H1 (cell line): ENCODE measurements around the gene NMT2. TPM values are rescaled to one million over a fixed set of nuclear protein-coding genes. Genes with fewer than 3 reads are reported as not detected.

ENCODE experiments used
- CTCF ChIA-PET: fragments of 300-600 bp; sonication (Branson Sonifier 250); formaldehyde crosslinking; loops from one replicate; lab custom pipeline; 2021; ENCODE audit not compliant: partially characterized antibody; lab: Charles Lee
- POLR2A ChIA-PET: fragments of 300-600 bp; sonication (Branson Sonifier 250); formaldehyde crosslinking; loops from one replicate; lab custom pipeline; 2021; ENCODE audit warnings: inconsistent platforms; ENCODE audit not compliant: partially characterized antibody; lab: Charles Lee
- DNase-seq, 2 experiments: peaks; one replicate each; pipeline versions ENCODE4 v3.0.0 to v3.0.0-alpha.2; 2010 to 2022; ENCODE audit warnings: low spot score in 2 of 2, low read depth in 1 of 2, mixed read lengths in 1 of 2
- FAIRE-seq: peaks from 2 replicates; lab custom pipeline; 2011; peaks lifted over from hg19 to GRCh38; lab: Jason Lieb, UNC
- H2AFZ ChIP-seq: 2 replicates; pipeline ENCODE4 v1.8.1; 2012; ENCODE audit warnings: low read length, inconsistent platforms
- H2AK5ac ChIP-seq: 2 replicates; pipeline ENCODE4 v1.6.1; 2013; ENCODE audit warnings: low read depth, low read length
- H2BK120ac ChIP-seq: replicated peaks from 2 replicates; pipeline ENCODE3; 2013; ENCODE audit warnings: low read depth, low read length, inconsistent platforms
- H2BK12ac ChIP-seq: 2 replicates; pipeline ENCODE4 v1.6.1; 2013; ENCODE audit warnings: low read depth, low read length
- H2BK15ac ChIP-seq: 2 replicates; pipeline ENCODE4 v1.6.1; 2013; ENCODE audit warnings: low read length
- H2BK20ac ChIP-seq: 2 replicates; pipeline ENCODE4 v1.6.1; 2013; ENCODE audit warnings: low read length
- H2BK5ac ChIP-seq: 2 replicates; pipeline ENCODE4 v1.6.1; 2013; ENCODE audit warnings: low read depth, low read length
- H3K14ac ChIP-seq: 2 replicates; pipeline ENCODE4 v1.6.1; 2013; ENCODE audit warnings: inconsistent platforms; ENCODE audit not compliant: insufficient read length
- H3K18ac ChIP-seq: 2 replicates; pipeline ENCODE4 v1.6.1; 2013; ENCODE audit warnings: low read length; ENCODE audit errors: extremely low read depth
- H3K23ac ChIP-seq: 2 replicates; pipeline ENCODE4 v1.6.1; 2013; ENCODE audit warnings: inconsistent platforms; ENCODE audit not compliant: insufficient read length
- H3K23me2 ChIP-seq: 2 replicates; pipeline ENCODE4 v1.6.1; 2013; ENCODE audit warnings: low read depth, low read length
- H3K27ac ChIP-seq: 2 replicates; pipeline ENCODE4 v1.6.1; 2011; ENCODE audit warnings: low read depth, low read length, inconsistent platforms
- H3K27me3 ChIP-seq, 4 experiments: replicated peaks in 1 of 4; 1 replicate in 1 of 4; 2 replicates in 3 of 4; pipeline versions ENCODE4 v1.6.1 to v1.8.1; 2011 to 2013; ENCODE audit warnings: low read length in 3 of 4, mild to moderate bottlenecking in 3 of 4, inconsistent platforms in 2 of 4, mixed read lengths in 2 of 4, moderate library complexity in 1 of 4; ENCODE audit not compliant: control insufficient read depth in 3 of 4, insufficient read depth in 3 of 4; ENCODE audit errors: extremely low read depth in 1 of 4
- H3K36me3 ChIP-seq, 4 experiments: 2 replicates each; pipeline versions ENCODE4 v1.6.1 to v1.8.1; 2011 to 2013; ENCODE audit warnings: mild to moderate bottlenecking in 4 of 4, low read length in 3 of 4, moderate library complexity in 2 of 4, control low read depth in 1 of 4, inconsistent platforms in 1 of 4; ENCODE audit not compliant: insufficient read depth in 4 of 4, control insufficient read depth in 2 of 4
- H3K4ac ChIP-seq: replicated peaks from 2 replicates; pipeline ENCODE3; 2013; ENCODE audit warnings: low read length, low read depth, mixed read lengths, inconsistent platforms; ENCODE audit not compliant: insufficient read length
- H3K4me1 ChIP-seq, 4 experiments: replicated peaks in 1 of 4; 1 replicate in 1 of 4; 2 replicates in 3 of 4; pipeline versions ENCODE4 v1.6.1 to v1.8.1; 2011 to 2013; ENCODE audit warnings: low read length in 3 of 4, inconsistent platforms in 2 of 4, mixed read lengths in 1 of 4; ENCODE audit not compliant: insufficient read depth in 4 of 4, control insufficient read depth in 3 of 4
- H3K4me2 ChIP-seq, 2 experiments: 2 replicates each; pipeline versions ENCODE4 v1.6.1 to v1.8.1; 2011 to 2013; ENCODE audit warnings: low read depth in 2 of 2, low read length in 2 of 2, control low read depth in 1 of 2, inconsistent platforms in 1 of 2, mild to moderate bottlenecking in 1 of 2; ENCODE audit not compliant: insufficient read depth in 1 of 2
- H3K4me3 ChIP-seq, 4 experiments: fragments of 200-600, 300-600 bp in 1 of 4; sonication (generic), shearing (Covaris generic), sonication (Bioruptor Twin) in 1 of 4; 2 replicates each; pipeline versions ENCODE4 v1.5.1 to v1.8.1; 2011 to 2016; ENCODE audit warnings: low read length in 4 of 4, low read depth in 3 of 4, control low read depth in 2 of 4, inconsistent platforms in 2 of 4, mild to moderate bottlenecking in 2 of 4, mixed read lengths in 1 of 4, moderate library complexity in 1 of 4; ENCODE audit not compliant: insufficient read depth in 2 of 4; ENCODE audit errors: extremely low read depth in 1 of 4
- H3K56ac ChIP-seq: replicated peaks from 2 replicates; pipeline ENCODE3; 2013; ENCODE audit warnings: low read depth, mild to moderate bottlenecking, mixed read lengths, low read length, inconsistent platforms; ENCODE audit not compliant: insufficient read length
- H3K79me1 ChIP-seq: 2 replicates; pipeline ENCODE4 v1.6.1; 2013; ENCODE audit warnings: low read depth, low read length, control low read depth
- H3K79me2 ChIP-seq, 2 experiments: 2 replicates each; pipeline versions ENCODE4 v1.6.1 to v1.8.1; 2012 to 2013; ENCODE audit warnings: low read length in 2 of 2, mild to moderate bottlenecking in 2 of 2, inconsistent platforms in 1 of 2; ENCODE audit not compliant: insufficient read depth in 2 of 2, control insufficient read depth in 1 of 2
- H3K9ac ChIP-seq, 4 experiments: replicated peaks in 1 of 4; 1 replicate in 1 of 4; 2 replicates in 3 of 4; pipeline versions ENCODE4 v1.6.1 to v1.8.1; 2011 to 2013; ENCODE audit warnings: low read depth in 3 of 4, low read length in 3 of 4, control low read depth in 2 of 4, mild to moderate bottlenecking in 2 of 4, moderate library complexity in 2 of 4, inconsistent platforms in 1 of 4; ENCODE audit errors: extremely low read depth in 1 of 4
- H3K9me3 ChIP-seq, 2 experiments: 2 replicates each; pipeline versions ENCODE4 v1.6.1 to v1.8.1; 2012 to 2013; ENCODE audit warnings: mild to moderate bottlenecking in 2 of 2, moderate library complexity in 2 of 2, control low read depth in 1 of 2, inconsistent platforms in 1 of 2, low read depth in 1 of 2, low read length in 1 of 2, mixed read lengths in 1 of 2; ENCODE audit not compliant: insufficient read depth in 2 of 2
- H4K20me1 ChIP-seq, 2 experiments: replicated peaks in 1 of 2; 2 replicates each; pipeline versions ENCODE3 to v1.8.1; 2011 to 2013; ENCODE audit warnings: inconsistent platforms in 2 of 2, low read length in 2 of 2, mild to moderate bottlenecking in 1 of 2; ENCODE audit not compliant: insufficient read depth in 2 of 2, control insufficient read depth in 1 of 2
- H4K5ac ChIP-seq: 2 replicates; pipeline ENCODE4 v1.6.1; 2013; ENCODE audit warnings: low read length, low read depth, mixed read lengths, inconsistent platforms; ENCODE audit not compliant: insufficient read length
- H4K8ac ChIP-seq: 2 replicates; pipeline ENCODE4 v1.8.0; 2013; ENCODE audit warnings: mild to moderate bottlenecking, moderate library complexity, low read length, inconsistent platforms; ENCODE audit not compliant: insufficient read depth; ENCODE audit errors: extremely low read depth
- H4K91ac ChIP-seq: replicated peaks from 2 replicates; pipeline ENCODE3; 2013; ENCODE audit warnings: low read length, mixed read lengths, inconsistent platforms; ENCODE audit not compliant: insufficient read length
- ASH2L ChIP-seq: fragments of 200-600, 300-600 bp; sonication (generic); IDR thresholded peaks from one replicate; pipeline ENCODE4 v1.7.1; 2017; ENCODE audit warnings: low read length
- BACH1 ChIP-seq: IDR thresholded peaks from 2 replicates; pipeline ENCODE4 v1.6.1; 2012; ENCODE audit warnings: low read length, improper control_type of control experiment
- BCL11A ChIP-seq, 2 experiments: IDR thresholded peaks; one replicate each; pipeline ENCODE4 v1.6.1; 2011; ENCODE audit warnings: low read depth in 2 of 2, low read length in 2 of 2, mild to moderate bottlenecking in 2 of 2
- BRCA1 ChIP-seq: IDR thresholded peaks from 2 replicates; pipeline ENCODE4 v1.6.1; 2012; ENCODE audit warnings: low read depth, low read length, improper control_type of control experiment
- CHD2 ChIP-seq: IDR thresholded peaks from 2 replicates; pipeline ENCODE4 v1.6.1; 2012; ENCODE audit warnings: low read length, improper control_type of control experiment
- EGR1 ChIP-seq: IDR thresholded peaks from 2 replicates; pipeline ENCODE4 v1.6.1; 2011; ENCODE audit warnings: low read depth, low read length, borderline replicate concordance
- JUN ChIP-seq: IDR thresholded peaks from 2 replicates; pipeline ENCODE4 v1.6.1; 2011; ENCODE audit warnings: low read depth, mild to moderate bottlenecking, improper control_type of control experiment, low read length
- KDM4A ChIP-seq: IDR thresholded peaks from one replicate; pipeline ENCODE4 v1.7.1; 2012; ENCODE audit warnings: low read depth, mild to moderate bottlenecking, moderate library complexity, low read length, inconsistent platforms; ENCODE audit not compliant: severe bottlenecking
- PHF8 ChIP-seq: fragments of 200-600 bp; sonication (generic); conservative IDR thresholded peaks from 2 replicates; pipeline ENCODE4 v1.7.1; 2012; ENCODE audit warnings: low read depth, mild to moderate bottlenecking, inconsistent platforms, low read length, moderate library complexity
- RAD21 ChIP-seq, 2 experiments: IDR thresholded peaks in 1 of 2; conservative IDR thresholded peaks in 1 of 2; 2 replicates each; pipeline ENCODE4 v1.6.1; 2011; ENCODE audit warnings: low read depth in 2 of 2, low read length in 2 of 2, improper control_type of control experiment in 1 of 2, inconsistent platforms in 1 of 2, mild to moderate bottlenecking in 1 of 2, moderate library complexity in 1 of 2
- RFX5 ChIP-seq: IDR thresholded peaks from 2 replicates; pipeline ENCODE4 v1.6.1; 2011; ENCODE audit warnings: low read depth, low read length, improper control_type of control experiment, borderline replicate concordance
- SAP30 ChIP-seq: fragments of 300-600 bp; sonication (generic); IDR thresholded peaks from 2 replicates; pipeline ENCODE4 v1.7.1; 2012; ENCODE audit warnings: low read length, moderate library complexity, mild to moderate bottlenecking, inconsistent platforms; ENCODE audit not compliant: insufficient read depth, insufficient replicate concordance
- SIRT6 ChIP-seq: IDR thresholded peaks from one replicate; pipeline ENCODE4 v1.7.1; 2012; ENCODE audit warnings: low read length, inconsistent platforms
- SUZ12 ChIP-seq: fragments of 200-600 bp; sonication (generic); IDR thresholded peaks from 2 replicates; pipeline ENCODE4 v1.6.1; 2012; ENCODE audit warnings: mild to moderate bottlenecking, inconsistent platforms, low read length, moderate library complexity, mixed read lengths
- TAF1 ChIP-seq: IDR thresholded peaks from 2 replicates; pipeline ENCODE4 v1.6.1; 2011; ENCODE audit warnings: mild to moderate bottlenecking, low read depth, low read length
- TBP ChIP-seq: IDR thresholded peaks from 2 replicates; pipeline ENCODE4 v1.6.1; 2011; ENCODE audit warnings: low read depth, low read length, improper control_type of control experiment
- WGBS, 2 experiments: shearing (Covaris generic) in 1 of 2; methylation state at CpG; one replicate each; pipeline versions ENCODE4 v1.1.6 to v1.1.7; 2013 to 2015; ENCODE audit warnings: low lambda C conversion rate in 2 of 2, mixed read lengths in 2 of 2, inconsistent platforms in 1 of 2, low coverage in 1 of 2, missing lambda C conversion rate in 1 of 2; ENCODE audit not compliant: insufficient replicate concordance in 2 of 2, insufficient coverage in 1 of 2, insufficient read length in 1 of 2; ENCODE audit errors: extremely low coverage in 1 of 2, missing lambda C conversion rate in 1 of 2; 5-methylcytosine and 5-hydroxymethylcytosine counted together
- polyA plus RNA-seq, 7 experiments: library from polyadenylated mRNA; depleted of rRNA in 3 of 7; stranded (reverse) in 5 of 7; unstranded in 2 of 7; fragments of >200 nt in 5 of 7; fragments of 200-250 nt in 2 of 7; gene quantifications; 1 replicate in 5 of 7; 2 replicates in 1 of 7; 4 replicates in 1 of 7; pipeline versions ENCODE4 v1.2.1 to v1.2.3, GENCODE V29; 2011 to 2013; ENCODE audit warnings: missing spikeins in 2 of 7, mixed read lengths in 2 of 7
- total RNA-seq: library from RNA; stranded (reverse); fragmentation: NEBNext Ultra II Directional; extraction: Animal tissue kit (Norgen Biotek cat#: 25700); gene quantifications from 2 replicates; pipeline ENCODE4 v1.2.1, GENCODE V29; 2021

The NMT2 gene
- total and polyA plus RNA-seq, 2 of the 8 experiments (the other 6 are each of a cell fraction or from before 2014, with no cell fraction given): 4.4 to 15.4 TPM

GRCh38 chr10:15188603-15189002, 20.1 kb upstream of the NMT2 start:
- no peak overlapping the region for H2BK20ac ChIP-seq
- no peak overlapping the region for H3K18ac ChIP-seq
- no peaks in the 10 kb centered on the region for H4K20me1 ChIP-seq
- no peak overlapping the region for H2AK5ac ChIP-seq
- ChIA-PET POLR2A (no interaction called here), CTCF (interaction anchor here (1.7 kb wide), 1 partner anchor 83 kb away, joined by 3 read pairs; no protein-coding TSS in a partner anchor)
- no peak overlapping the region for H3K9ac ChIP-seq
- no peak overlapping the region for H3K14ac ChIP-seq
- no peak overlapping the region for H3K4me3 ChIP-seq
- no peak overlapping the region for H2BK120ac ChIP-seq
- no peaks in the 10 kb centered on the region for H3K9me3 ChIP-seq
- H3K4me2 ChIP-seq: no peak overlapping the region
- WGBS, 2 experiments: 88% methylated on average over 5 of the region's 5 CpGs; no CpG with 5 or more reads in 1 of the 2 experiments
- H4K5ac ChIP-seq: no peak overlapping the region
- H3K56ac ChIP-seq: no peak overlapping the region
- H4K8ac ChIP-seq: no peak overlapping the region
- no peak for DNase-seq
- no peak for FAIRE-seq
- no peaks in the 10 kb centered on the region for H3K79me1 ChIP-seq
- no peaks in the 10 kb centered on the region for H3K4me1 ChIP-seq
- H3K4ac ChIP-seq: no peak overlapping the region
- no peaks in the 10 kb centered on the region for H3K79me2 ChIP-seq
- H3K23ac ChIP-seq: no peak overlapping the region
- H2AFZ ChIP-seq: no peak overlapping the region
- no peak overlapping the region for H3K27ac ChIP-seq
- no peak overlapping the region for H4K91ac ChIP-seq
- H3K23me2 ChIP-seq: no peaks in the 10 kb centered on the region
- H2BK12ac ChIP-seq: no peak overlapping the region
- no peak overlapping the region for H2BK15ac ChIP-seq
- H2BK5ac ChIP-seq: no peak overlapping the region
- H3K27me3 ChIP-seq: no peaks in the 10 kb centered on the region
- no peaks in the 10 kb centered on the region for H3K36me3 ChIP-seq
- TF ChIP-seq RAD21 (IDR thresholded peaks at IDR 0.05 in 1 of 2, conservative IDR thresholded peaks at IDR 0.05 in 1 of 2; ENCODE audit: low read depth in 2 of 2, low read length in 2 of 2) (no peak), RFX5 (no peak), JUN (no peak), TBP (no peak), BRCA1 (no peak), SIRT6 (no peak), BCL11A (IDR thresholded peaks at IDR 0.05; ENCODE audit: low read depth in 2 of 2, low read length in 2 of 2) (no peak), SUZ12 (no peak), KDM4A (no peak), EGR1 (no peak), SAP30 (no peak), TAF1 (no peak), BACH1 (no peak), CHD2 (no peak), PHF8 (no peak), ASH2L (no peak)
